GM23338 (cell line): ENCODE measurements around the gene TNNT3. TPM values are rescaled to one million over a fixed set of nuclear protein-coding genes. Genes with fewer than 3 reads are reported as not detected.

Source experiments
- ATAC-seq: fragments of 200-7000 bp; cut with Tn5 transposase; 3 replicates; pipeline ENCODE4 v1.9.1; 2020
- DNase-seq: peaks from one replicate; pipeline ENCODE4 v3.0.0-alpha.2; 2015; ENCODE audit warnings: low spot score
- H2AFZ ChIP-seq: fragments of 200-600 bp; sonication (generic); 2 replicates; pipeline ENCODE4 v1.8.0; 2016; ENCODE audit warnings: antibody characterized with exemption, mild to moderate bottlenecking, moderate library complexity
- H3F3A ChIP-seq: fragments of 200-600 bp; sonication (generic); replicated peaks from 2 replicates; pipeline ENCODE4 v1.8.0; 2017; ENCODE audit warnings: antibody characterized with exemption, mixed run types, low read depth
- H3K27ac ChIP-seq: fragments of 200-600 bp; sonication (generic); 2 replicates; pipeline ENCODE4 v1.6.1; 2016; ENCODE audit warnings: low read depth
- H3K27me3 ChIP-seq: fragments of 200-600 bp; sonication (generic); 2 replicates; pipeline ENCODE4 v1.8.0; 2016; ENCODE audit warnings: mild to moderate bottlenecking, mixed run types, moderate library complexity; ENCODE audit not compliant: insufficient read depth
- H3K36me3 ChIP-seq: fragments of 200-600 bp; sonication (generic); 2 replicates; pipeline ENCODE4 v1.8.0; 2016; ENCODE audit warnings: mild to moderate bottlenecking; ENCODE audit not compliant: insufficient read depth
- H3K4me1 ChIP-seq: fragments of 200-600 bp; sonication (generic); 2 replicates; pipeline ENCODE4 v1.8.0; 2016; ENCODE audit warnings: mild to moderate bottlenecking, moderate library complexity; ENCODE audit not compliant: insufficient read depth
- H3K4me2 ChIP-seq: fragments of 200-600 bp; sonication (generic); 2 replicates; pipeline ENCODE4 v1.7.1; 2017; ENCODE audit warnings: mixed run types
- H3K4me3 ChIP-seq: fragments of 200-600 bp; sonication (generic); 2 replicates; pipeline ENCODE4 v1.6.1; 2016; ENCODE audit warnings: mixed run types
- H3K79me2 ChIP-seq: fragments of 200-600 bp; sonication (generic); replicated peaks from 2 replicates; pipeline ENCODE4 v1.8.0; 2017; ENCODE audit warnings: mild to moderate bottlenecking; ENCODE audit not compliant: insufficient read depth
- H3K9me2 ChIP-seq: fragments of 200-600 bp; sonication (generic); 2 replicates; pipeline ENCODE4 v1.8.0; 2017; ENCODE audit not compliant: insufficient read depth
- H4K20me1 ChIP-seq: fragments of 200-600 bp; sonication (generic); replicated peaks from 2 replicates; pipeline ENCODE4 v1.8.0; 2017; ENCODE audit warnings: mild to moderate bottlenecking; ENCODE audit not compliant: insufficient read depth
- H3K27ac Mint-ChIP-seq: 2 replicates; pipeline ENCODE4 v1.8.0; 2020; ENCODE audit warnings: inconsistent platforms, mild to moderate bottlenecking, moderate library complexity, mixed read lengths
- H3K27me3 Mint-ChIP-seq: 3 replicates; pipeline ENCODE4 v1.8.0; 2022; ENCODE audit warnings: low read depth, mild to moderate bottlenecking, moderate library complexity, mixed read lengths, inconsistent platforms; ENCODE audit not compliant: insufficient read depth, poor library complexity
- H3K36me3 Mint-ChIP-seq: 3 replicates; pipeline ENCODE4 v1.8.0; 2021; ENCODE audit warnings: low read depth, mild to moderate bottlenecking, inconsistent platforms, moderate library complexity, mixed read lengths
- H3K4me1 Mint-ChIP-seq: 3 replicates; pipeline ENCODE4 v1.8.0; 2020; ENCODE audit warnings: mild to moderate bottlenecking, inconsistent platforms, mixed read lengths
- H3K4me3 Mint-ChIP-seq: 3 replicates; pipeline ENCODE4 v1.8.0; 2021; ENCODE audit warnings: moderate library complexity, mild to moderate bottlenecking, inconsistent platforms, mixed read lengths
- H3K9me3 Mint-ChIP-seq: 3 replicates; pipeline ENCODE4 v1.8.0; 2020; ENCODE audit warnings: moderate library complexity, mild to moderate bottlenecking, inconsistent platforms, mixed read lengths
- CREB1 ChIP-seq: fragments of 250-450 bp; sonication (Bioruptor Pico); IDR thresholded peaks from 2 replicates; pipeline ENCODE4 v1.5.0; 2020; ENCODE audit warnings: low read depth, mild to moderate bottlenecking, moderate library complexity
- EZH2phosphoT487 ChIP-seq: fragments of 200-600 bp; sonication (generic); IDR thresholded peaks from one replicate; pipeline ENCODE4 v1.8.1; 2018; ENCODE audit warnings: antibody characterized with exemption; ENCODE audit not compliant: unreplicated experiment
- NANOG ChIP-seq: IDR thresholded peaks from 2 replicates; pipeline ENCODE4 v1.6.1; 2016; ENCODE audit warnings: antibody characterized with exemption, borderline replicate concordance
- POLR2AphosphoS5 ChIP-seq: IDR thresholded peaks from 2 replicates; pipeline ENCODE4 v1.6.1; 2016; ENCODE audit warnings: antibody characterized with exemption, low read depth
- STAT1 ChIP-seq: IDR thresholded peaks from one replicate; pipeline ENCODE4 v1.6.1; 2016; ENCODE audit warnings: antibody characterized with exemption; ENCODE audit not compliant: unreplicated experiment
- ZNF114 ChIP-seq: fragments of 250-450 bp; sonication (Bioruptor Pico); IDR thresholded peaks from 2 replicates; pipeline ENCODE4 v1.5.0; 2020; ENCODE audit warnings: mild to moderate bottlenecking, moderate library complexity
- polyA plus RNA-seq: library from polyadenylated mRNA; unstranded; fragments of >200 nt; fragmentation: Nextera tagmentation; extraction: Ambion mirVana; gene quantifications from 2 replicates; pipeline ENCODE4 v1.2.1, GENCODE V29; 2016
- total RNA-seq: library from RNA; depleted of rRNA; stranded (reverse); fragments of >200 nt; shearing (Covaris generic); gene quantifications from 2 replicates; pipeline ENCODE4 v1.2.3, GENCODE V29; 2014
- TF ChIP-seq, protein P1 (sequence below), 2 experiments: fragments of 200-600 bp in 1 of 2; sonication (generic) in 1 of 2; conservative IDR thresholded peaks; 2 replicates each; pipeline versions ENCODE4 v1.5.1 to v1.6.1; 2016 to 2017; ENCODE audit warnings: antibody characterized with exemption in 2 of 2, low read depth in 2 of 2, mild to moderate bottlenecking in 2 of 2, moderate library complexity in 1 of 2
- TF ChIP-seq, protein P2 (sequence below): IDR thresholded peaks from 2 replicates; pipeline ENCODE4 v1.6.1; 2016; ENCODE audit warnings: antibody characterized with exemption
- TF ChIP-seq, protein P3 (sequence below): IDR thresholded peaks from one replicate; pipeline ENCODE4 v1.6.1; 2018; ENCODE audit warnings: antibody characterized with exemption; ENCODE audit not compliant: unreplicated experiment

TNNT3 gene
- total and polyA plus RNA-seq, 2 experiments from 2014 or later, result not detected

DNA sequence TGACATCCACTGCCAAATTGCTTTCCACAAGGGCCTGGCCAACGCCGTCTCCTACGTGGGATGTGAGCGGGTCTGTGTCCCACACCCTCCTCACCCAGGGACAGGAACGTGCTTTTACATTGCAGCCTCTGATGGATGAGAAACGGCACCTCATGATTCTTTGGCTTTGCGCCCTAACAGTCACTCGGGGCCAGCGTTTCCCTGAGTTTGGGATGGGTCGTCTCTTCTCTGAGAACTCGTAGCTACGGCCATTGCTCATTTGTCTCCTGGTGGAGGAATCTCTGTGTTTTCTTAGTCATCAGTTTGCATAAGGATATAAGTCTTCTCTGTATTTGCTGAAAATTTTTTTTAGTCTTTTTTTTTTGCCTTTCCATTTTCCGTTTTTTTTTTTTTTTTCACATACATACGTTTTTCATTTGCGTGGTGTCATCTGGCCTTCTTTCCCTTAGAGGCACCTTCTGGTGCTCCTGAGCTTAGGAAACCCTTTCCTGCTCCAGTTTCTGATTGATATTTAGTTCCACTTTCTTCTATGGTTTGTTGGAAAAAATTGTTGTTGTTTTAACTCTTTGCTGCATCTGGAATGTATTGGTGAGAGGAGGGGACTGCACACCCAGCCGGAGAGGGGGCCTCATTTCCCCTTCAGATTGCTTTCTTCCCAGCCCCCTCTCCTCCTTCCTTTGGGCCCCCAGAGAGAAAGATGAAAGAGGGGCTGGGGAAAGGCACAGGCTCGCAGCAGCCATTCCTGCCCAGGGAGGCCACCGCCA, 12.0 kb downstream of the TNNT3 start:
- no peak overlapping the region for H2AFZ ChIP-seq
- H3K27ac Mint-ChIP-seq, result no peak overlapping the region

More for the DNA sequence above, 12.0 kb downstream of the TNNT3 start:
- Mint-ChIP-seq H3K27me3 (peaks cover 17% of the 10 kb centered on the region), H3K36me3 (no peaks in the 10 kb centered on the region), H3K4me1 (0 out of 3 replicates have a peak, but pooled peaks cover 5% of the 10 kb centered on the region), H3K9me3 (no peaks in the 10 kb centered on the region), H3K4me3 (no peak overlapping the region)
- no peaks in the 10 kb centered on the region for H3F3A ChIP-seq
- H3K4me2 ChIP-seq, result no peak overlapping the region
- H3K9me2 ChIP-seq, result no peaks in the 10 kb centered on the region
- no peaks in the 10 kb centered on the region for H3K4me1 ChIP-seq
- no peaks in the 10 kb centered on the region for H3K36me3 ChIP-seq
- no peaks in the 10 kb centered on the region for H3K27me3 ChIP-seq
- H4K20me1 ChIP-seq, result no peaks in the 10 kb centered on the region
- H3K27ac ChIP-seq, result no peak overlapping the region
- ATAC-seq (no peak), DNase-seq (no peak)
- TF ChIP-seq, protein P1, sequence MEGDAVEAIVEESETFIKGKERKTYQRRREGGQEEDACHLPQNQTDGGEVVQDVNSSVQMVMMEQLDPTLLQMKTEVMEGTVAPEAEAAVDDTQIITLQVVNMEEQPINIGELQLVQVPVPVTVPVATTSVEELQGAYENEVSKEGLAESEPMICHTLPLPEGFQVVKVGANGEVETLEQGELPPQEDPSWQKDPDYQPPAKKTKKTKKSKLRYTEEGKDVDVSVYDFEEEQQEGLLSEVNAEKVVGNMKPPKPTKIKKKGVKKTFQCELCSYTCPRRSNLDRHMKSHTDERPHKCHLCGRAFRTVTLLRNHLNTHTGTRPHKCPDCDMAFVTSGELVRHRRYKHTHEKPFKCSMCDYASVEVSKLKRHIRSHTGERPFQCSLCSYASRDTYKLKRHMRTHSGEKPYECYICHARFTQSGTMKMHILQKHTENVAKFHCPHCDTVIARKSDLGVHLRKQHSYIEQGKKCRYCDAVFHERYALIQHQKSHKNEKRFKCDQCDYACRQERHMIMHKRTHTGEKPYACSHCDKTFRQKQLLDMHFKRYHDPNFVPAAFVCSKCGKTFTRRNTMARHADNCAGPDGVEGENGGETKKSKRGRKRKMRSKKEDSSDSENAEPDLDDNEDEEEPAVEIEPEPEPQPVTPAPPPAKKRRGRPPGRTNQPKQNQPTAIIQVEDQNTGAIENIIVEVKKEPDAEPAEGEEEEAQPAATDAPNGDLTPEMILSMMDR (conservative IDR thresholded peaks at IDR 0.05; ENCODE audit: low read depth in 2 of 2), result no peak
- TF ChIP-seq ZNF114 (CRISPR knock-in tag) (no peak), CREB1 (CRISPR knock-in tag) (no peak), STAT1 (no peak), NANOG (no peak), POLR2AphosphoS5 (no peak), EZH2phosphoT487 (no peak)
- TF ChIP-seq, protein P2, sequence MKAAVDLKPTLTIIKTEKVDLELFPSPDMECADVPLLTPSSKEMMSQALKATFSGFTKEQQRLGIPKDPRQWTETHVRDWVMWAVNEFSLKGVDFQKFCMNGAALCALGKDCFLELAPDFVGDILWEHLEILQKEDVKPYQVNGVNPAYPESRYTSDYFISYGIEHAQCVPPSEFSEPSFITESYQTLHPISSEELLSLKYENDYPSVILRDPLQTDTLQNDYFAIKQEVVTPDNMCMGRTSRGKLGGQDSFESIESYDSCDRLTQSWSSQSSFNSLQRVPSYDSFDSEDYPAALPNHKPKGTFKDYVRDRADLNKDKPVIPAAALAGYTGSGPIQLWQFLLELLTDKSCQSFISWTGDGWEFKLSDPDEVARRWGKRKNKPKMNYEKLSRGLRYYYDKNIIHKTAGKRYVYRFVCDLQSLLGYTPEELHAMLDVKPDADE, result no peak
- TF ChIP-seq, protein P3, sequence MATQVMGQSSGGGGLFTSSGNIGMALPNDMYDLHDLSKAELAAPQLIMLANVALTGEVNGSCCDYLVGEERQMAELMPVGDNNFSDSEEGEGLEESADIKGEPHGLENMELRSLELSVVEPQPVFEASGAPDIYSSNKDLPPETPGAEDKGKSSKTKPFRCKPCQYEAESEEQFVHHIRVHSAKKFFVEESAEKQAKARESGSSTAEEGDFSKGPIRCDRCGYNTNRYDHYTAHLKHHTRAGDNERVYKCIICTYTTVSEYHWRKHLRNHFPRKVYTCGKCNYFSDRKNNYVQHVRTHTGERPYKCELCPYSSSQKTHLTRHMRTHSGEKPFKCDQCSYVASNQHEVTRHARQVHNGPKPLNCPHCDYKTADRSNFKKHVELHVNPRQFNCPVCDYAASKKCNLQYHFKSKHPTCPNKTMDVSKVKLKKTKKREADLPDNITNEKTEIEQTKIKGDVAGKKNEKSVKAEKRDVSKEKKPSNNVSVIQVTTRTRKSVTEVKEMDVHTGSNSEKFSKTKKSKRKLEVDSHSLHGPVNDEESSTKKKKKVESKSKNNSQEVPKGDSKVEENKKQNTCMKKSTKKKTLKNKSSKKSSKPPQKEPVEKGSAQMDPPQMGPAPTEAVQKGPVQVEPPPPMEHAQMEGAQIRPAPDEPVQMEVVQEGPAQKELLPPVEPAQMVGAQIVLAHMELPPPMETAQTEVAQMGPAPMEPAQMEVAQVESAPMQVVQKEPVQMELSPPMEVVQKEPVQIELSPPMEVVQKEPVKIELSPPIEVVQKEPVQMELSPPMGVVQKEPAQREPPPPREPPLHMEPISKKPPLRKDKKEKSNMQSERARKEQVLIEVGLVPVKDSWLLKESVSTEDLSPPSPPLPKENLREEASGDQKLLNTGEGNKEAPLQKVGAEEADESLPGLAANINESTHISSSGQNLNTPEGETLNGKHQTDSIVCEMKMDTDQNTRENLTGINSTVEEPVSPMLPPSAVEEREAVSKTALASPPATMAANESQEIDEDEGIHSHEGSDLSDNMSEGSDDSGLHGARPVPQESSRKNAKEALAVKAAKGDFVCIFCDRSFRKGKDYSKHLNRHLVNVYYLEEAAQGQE, result no peak
- H3K79me2 ChIP-seq, result no peaks in the 10 kb centered on the region
- H3K4me3 ChIP-seq, result no peak overlapping the region
